NCI-H226 (cell line): ENCODE measurements around the gene SLC15A1.
"Not testable (repeated sequence)": the region's sequence is repeated elsewhere in the genome, so short reads cannot be mapped to it uniquely, and the experiment has no call there.

Experiments used
- DNase-seq: peaks from one replicate; pipeline ENCODE4 v3.0.0-alpha.2; 2015

The SLC15A1 gene

GRCh38 chr13:98780451-98780850 is 28.0 kb upstream of the SLC15A1 start:
- no peak for DNase-seq

DNA sequence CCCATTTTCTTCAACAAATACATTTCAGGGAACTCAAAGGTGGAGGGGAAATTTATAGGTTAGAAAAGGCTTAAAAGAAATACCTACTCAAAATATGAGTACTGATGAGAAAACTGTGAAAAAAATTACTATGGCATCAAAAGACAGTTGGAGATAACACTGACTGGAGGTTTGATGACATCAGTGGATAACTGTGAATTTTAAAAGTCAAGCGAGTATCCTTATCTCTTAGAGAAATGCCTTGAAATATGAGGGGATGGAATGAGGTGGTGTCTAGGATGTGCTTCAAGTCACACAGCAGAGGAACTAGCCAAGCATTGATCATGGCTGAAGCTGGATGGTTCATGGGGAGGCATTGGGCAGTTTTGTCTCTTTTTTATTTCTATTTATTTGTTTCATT is 27.2 kb upstream of the SLC15A1 start:
- no peak for DNase-seq

DNA sequence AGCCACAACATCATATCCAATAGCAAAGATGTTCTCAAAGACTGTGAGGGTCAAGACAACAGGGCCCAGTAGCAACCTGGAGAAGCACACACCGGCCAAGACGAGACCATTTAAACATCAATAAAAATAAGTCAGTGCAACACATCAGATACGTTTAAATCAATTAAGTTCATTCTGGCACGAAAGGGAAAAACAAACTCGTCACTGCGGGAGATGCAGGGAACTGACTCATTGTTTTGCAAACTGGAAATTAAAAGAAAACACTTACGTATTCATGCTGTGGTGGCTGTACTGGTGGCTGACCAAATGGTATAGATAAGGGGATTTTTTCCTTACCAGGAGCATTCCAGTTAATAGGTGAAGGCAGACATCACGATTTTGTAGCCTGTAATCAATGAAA is 26.3 kb upstream of the SLC15A1 start:
- no peak for DNase-seq

DNA sequence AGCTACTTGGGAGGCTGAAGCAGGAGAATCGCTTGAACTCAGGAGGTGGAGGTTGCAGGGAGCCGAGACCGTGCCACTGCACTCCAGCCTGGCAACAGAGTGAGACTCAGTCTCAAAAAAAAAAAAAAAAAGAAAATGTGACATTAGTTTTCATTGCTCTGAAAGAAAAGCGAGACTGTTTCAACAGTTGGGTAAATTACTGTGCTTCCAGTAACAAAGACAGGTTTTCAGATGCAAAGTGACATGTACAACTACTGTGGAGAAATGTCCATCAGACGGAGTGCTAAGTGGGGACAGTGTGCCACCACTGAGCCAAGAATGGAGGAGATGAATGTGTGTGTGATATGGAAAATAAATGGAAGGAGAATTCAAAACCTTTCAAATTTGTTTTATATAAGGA is 24.2 kb upstream of the SLC15A1 start:
- DNase-seq, result no peak

GRCh38 chr13:98775844-98776598 is 23.5 kb upstream of the SLC15A1 start:
- DNase-seq, result peak; percentile 90

- DNase-seq, result no peak
Measured at GRCh38 chr13:98775386-98775785, 22.9 kb upstream of the SLC15A1 start.

DNA sequence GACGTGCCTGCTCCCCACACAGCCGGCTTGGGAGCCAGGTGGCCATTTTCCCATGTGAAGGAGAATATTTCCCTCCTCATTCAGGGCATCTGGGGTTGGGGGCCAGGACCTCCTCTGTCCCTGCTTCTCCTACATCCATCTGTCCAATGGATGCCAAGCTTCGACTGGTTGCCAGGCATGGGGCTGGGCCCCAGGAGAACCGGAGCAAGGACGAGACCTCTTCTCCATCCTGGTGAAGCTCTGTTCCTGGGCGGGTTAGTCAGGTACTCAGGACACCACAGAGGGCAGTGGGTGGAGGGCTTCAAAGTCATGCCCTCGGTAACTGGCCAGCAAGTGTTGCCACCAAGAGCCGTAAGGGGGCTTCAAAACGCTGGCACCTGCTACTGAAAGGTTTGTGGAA is 22.3 kb upstream of the SLC15A1 start:
- DNase-seq, result no peak

DNA sequence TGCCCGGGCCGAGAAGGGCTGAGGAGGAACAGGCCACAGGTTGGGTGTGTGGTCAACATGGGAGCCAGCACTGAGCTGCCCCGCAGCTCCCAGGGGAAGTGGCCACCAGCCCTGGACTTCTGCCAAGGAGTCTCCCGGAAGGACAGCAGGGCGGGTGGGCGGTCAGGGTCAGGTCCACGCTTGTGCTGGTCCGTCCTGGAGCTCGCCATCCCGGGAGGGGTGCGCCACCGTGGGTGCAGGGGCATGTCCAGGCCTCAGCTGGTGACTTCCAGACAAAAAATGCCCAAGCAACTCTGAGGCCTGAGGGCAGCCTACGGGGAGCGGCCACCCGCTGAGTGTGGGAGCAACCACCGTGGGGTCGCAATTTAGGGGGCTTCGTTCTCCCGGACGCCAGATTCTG is 21.4 kb upstream of the SLC15A1 start:
- DNase-seq, result no peak

DNA sequence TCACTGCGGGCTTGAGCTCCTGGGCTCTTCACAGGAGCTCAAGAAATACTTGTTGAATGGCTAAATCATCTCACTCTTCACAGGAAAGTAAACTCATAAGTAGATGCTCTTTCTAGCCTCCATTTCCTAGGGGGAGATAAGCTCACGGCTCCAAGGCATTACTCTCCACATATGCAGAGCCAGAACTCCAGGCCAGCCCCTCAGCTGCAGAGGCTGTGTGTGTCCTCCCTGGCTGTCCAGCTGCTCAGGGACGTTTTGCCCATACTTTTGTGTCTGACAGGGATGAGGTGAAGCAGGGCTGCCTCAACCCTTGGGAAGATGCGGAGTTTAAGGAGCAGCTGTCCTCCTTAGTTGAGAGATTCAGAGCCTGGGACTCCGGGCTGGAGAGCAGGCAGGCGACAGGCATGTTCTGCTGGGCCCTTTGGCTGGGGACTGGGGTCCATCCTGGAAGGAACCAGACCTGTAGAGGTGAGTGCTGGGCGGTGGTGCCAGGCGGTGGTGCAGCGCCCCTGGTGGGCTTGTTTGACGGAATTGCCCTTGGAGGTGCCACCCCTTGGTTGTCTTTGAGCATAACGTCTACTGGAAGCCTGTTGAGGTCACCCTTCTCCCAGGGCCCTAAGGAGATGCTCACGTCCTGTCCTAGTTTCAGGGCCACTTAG is 20.5 kb upstream of the SLC15A1 start:
- no peak for DNase-seq

GRCh38 chr13:98771838-98772611 is 19.6 kb upstream of the SLC15A1 start:
- no peak for DNase-seq

- no peak for DNase-seq
Measured at GRCh38 chr13:98769736-98770135, 17.3 kb upstream of the SLC15A1 start.

GRCh38 chr13:98768522-98768921 is 16.1 kb upstream of the SLC15A1 start:
- no peak for DNase-seq

DNA sequence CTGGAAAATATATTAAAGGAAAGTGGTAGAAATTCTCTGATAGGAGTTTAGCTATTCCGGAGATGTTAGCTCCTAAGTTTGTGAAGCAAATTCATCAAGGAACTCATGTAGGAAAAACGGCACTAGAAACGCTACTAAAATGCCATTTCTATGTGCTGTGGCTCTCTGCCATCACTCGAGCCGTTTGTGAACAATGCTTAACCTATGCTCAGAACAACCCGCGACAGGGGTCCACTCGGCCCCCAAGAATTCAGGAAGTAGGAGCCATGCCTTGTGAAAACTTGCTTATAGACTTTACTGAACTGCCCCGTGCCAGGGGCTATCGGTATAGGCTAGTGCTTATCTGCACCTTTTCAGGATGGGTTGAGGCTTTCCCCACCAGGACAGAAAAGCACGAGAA is 14.2 kb upstream of the SLC15A1 start:
- no peak for DNase-seq

DNA sequence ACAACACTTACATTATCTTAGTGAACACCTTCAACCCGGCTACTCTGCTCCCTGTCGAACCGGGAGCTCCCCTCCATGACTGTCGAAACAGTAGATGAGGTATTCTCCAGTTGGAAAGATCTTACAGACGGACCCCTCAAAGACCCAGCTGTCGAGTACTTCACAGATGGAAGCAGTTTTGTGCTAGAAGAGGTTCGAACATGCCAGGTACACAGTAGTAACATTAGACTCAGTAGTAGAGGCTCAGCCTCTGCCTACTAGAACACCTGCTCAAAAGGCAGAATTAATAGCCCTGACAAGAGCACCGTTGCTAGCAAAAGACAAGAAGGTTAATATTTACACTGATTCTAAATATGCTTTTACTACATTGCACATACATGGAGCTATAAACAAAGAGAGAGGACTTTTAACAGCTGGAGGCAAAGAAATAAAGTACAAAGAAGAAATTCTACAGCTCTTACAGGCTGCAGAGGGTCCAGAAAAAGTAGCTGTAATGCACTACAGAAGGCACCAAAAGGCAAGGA is 13.6 kb upstream of the SLC15A1 start:
- no peak for DNase-seq

- no peak for DNase-seq
Measured at GRCh38 chr13:98761986-98762616, 9.6 kb upstream of the SLC15A1 start.

- peak; percentile 26 for DNase-seq
Measured at GRCh38 chr13:98761126-98761985, 8.9 kb upstream of the SLC15A1 start.

DNA sequence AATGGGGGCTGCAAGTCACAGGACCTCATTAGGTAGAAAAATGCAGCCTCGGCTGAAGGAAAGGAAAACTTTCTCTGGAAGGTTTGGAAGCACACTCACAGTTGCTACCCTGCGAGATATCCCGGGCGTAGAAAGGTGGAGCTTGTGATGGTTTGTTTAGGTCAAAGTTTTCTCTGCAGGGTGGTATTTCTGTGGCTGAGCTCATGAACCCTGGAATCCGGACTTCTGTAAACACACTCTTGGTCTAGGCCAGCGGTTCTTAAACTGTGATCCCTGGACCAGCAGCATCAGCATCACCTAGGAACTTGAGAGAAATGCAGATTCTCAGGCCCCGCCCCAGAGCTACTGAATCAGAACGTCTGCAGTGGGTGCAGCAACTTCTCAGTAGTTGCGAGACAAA is 3.3 kb upstream of the SLC15A1 start:
- no peak for DNase-seq

DNA sequence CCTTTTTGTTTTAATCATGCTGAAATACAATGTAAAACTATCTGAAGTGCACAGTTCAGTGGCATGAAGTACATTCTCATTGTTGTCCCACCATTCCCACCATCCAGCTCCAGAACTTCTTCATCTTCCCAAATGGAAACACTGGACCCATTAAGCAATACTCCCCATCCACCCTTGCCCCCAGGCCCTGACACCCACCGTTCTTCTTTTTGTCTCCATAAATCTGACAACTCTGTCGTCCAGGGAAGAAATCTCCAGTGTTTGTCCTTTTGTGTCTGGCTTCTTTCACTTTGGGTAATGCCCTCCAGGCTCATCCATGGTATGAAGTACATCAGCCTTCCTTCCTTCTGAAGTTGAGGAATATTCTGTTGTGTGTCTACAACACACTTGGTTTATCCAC is 2.6 kb upstream of the SLC15A1 start:
- DNase-seq, result no peak

GRCh38 chr13:98754468-98754867 is 2.0 kb upstream of the SLC15A1 start:
- DNase-seq, result not testable (repeated sequence)

- no peak for DNase-seq
Measured at GRCh38 chr13:98751861-98752466, 508 bp downstream of the SLC15A1 start.

GRCh38 chr13:98751367-98751782 is 1.1 kb downstream of the SLC15A1 start:
- DNase-seq, result no peak

GRCh38 chr13:98749501-98749900 is 3.0 kb downstream of the SLC15A1 start:
- DNase-seq, result peak; percentile 20
